ENCODE data around the gene IRF5. TPM values are rescaled to one million over a fixed set of nuclear protein-coding genes. Genes with fewer than 3 reads are reported as not detected.

IRF5 gene
- total RNA-seq, 1 experiment from 2014 or later: 0.74 TPM

GRCh38 chr7:128902761-128903585 lies 34.8 kb upstream of the IRF5 start:
- H3K79me1 ChIP-seq (ENCODE audit: insufficient read depth, low read depth, low read length, poor library complexity, severe bottlenecking): no peaks in the 10 kb centered on the region
- WGBS (ENCODE audit: extremely low coverage, insufficient read length, low lambda C conversion rate): no CpG with 5 or more reads among the region's 12 CpGs
- H3K27me3 Mint-ChIP-seq (ENCODE audit: low read depth): peaks cover under 1% of the 10 kb centered on the region; the same call in 1 of the 2 replicates

More at GRCh38 chr7:128902761-128903585, 34.8 kb upstream of the IRF5 start:
- H2BK20ac ChIP-seq (ENCODE audit: low read depth, low read length, poor library complexity, severe bottlenecking): no peak overlapping the region
- no peak overlapping the region for H4K5ac ChIP-seq (ENCODE audit: insufficient read length, low read depth, low read length)
- Mint-ChIP-seq H3K9me3 (peaks cover 3 to 11% of the 10 kb centered on the region in 2 experiments), H3K4me1 (peaks cover 3% of the 10 kb centered on the region in 2 experiments; a peak in 3 of 4 replicates), H3K27ac (no peak overlapping the region), H3K4me3 (no peak overlapping the region), H3K36me3 (ENCODE audit: insufficient read depth in 1 of 3, low read depth in 3 of 3) (peaks cover 19 to 25% (median 24%) of the 10 kb centered on the region in 3 experiments)
- H3K27me3 ChIP-seq (ENCODE audit: insufficient read depth, low read length): no peaks in the 10 kb centered on the region
- no peak overlapping the region for H4K8ac ChIP-seq (replicated peaks; ENCODE audit: insufficient read length, low read depth, low read length)
- H3K4me2 ChIP-seq (ENCODE audit: insufficient read depth, insufficient read length, low read length): no peak overlapping the region
- H4K91ac ChIP-seq (ENCODE audit: insufficient read length, low read depth, low read length): no peak overlapping the region
- no peaks in the 10 kb centered on the region for H4K20me1 ChIP-seq (ENCODE audit: control insufficient read depth, insufficient read depth, insufficient read length)
- no peak overlapping the region for H3K27ac ChIP-seq (ENCODE audit: insufficient read length, low read depth, low read length)
- H3K14ac ChIP-seq (ENCODE audit: insufficient read depth, low read length): no peak overlapping the region
- no peak overlapping the region for H3K56ac ChIP-seq (ENCODE audit: insufficient read length, low read depth, low read length)
- no peaks in the 10 kb centered on the region for H3K9me3 ChIP-seq (ENCODE audit: control insufficient read depth, low read depth, low read length)
- H3K9ac ChIP-seq (ENCODE audit: extremely low read depth, insufficient read length, low read length): no peak overlapping the region
- H2BK15ac ChIP-seq (ENCODE audit: low read depth, low read length): no peak overlapping the region
- peak; percentile 16 for DNase-seq
- H3K4me1 ChIP-seq (ENCODE audit: insufficient read depth, low read length): no peaks in the 10 kb centered on the region
- no peak overlapping the region for H3K18ac ChIP-seq (ENCODE audit: insufficient read length, low read depth, low read length)
- no peak overlapping the region for H3T11ph ChIP-seq (ENCODE audit: low read length)
- H3K79me2 ChIP-seq (ENCODE audit: insufficient read depth, low read length): no peaks in the 10 kb centered on the region
- H3K23ac ChIP-seq (ENCODE audit: insufficient read length, low read depth, low read length): no peak overlapping the region
- no peak overlapping the region for H2AFZ ChIP-seq (ENCODE audit: low read length)
- H2AK5ac ChIP-seq (ENCODE audit: insufficient read length, low read length): no peak overlapping the region
- H2BK12ac ChIP-seq (ENCODE audit: insufficient read length, low read depth, low read length): no peak overlapping the region
- H2BK5ac ChIP-seq (ENCODE audit: insufficient read length, low read length): no peak overlapping the region
- TF ChIP-seq, protein P1, sequence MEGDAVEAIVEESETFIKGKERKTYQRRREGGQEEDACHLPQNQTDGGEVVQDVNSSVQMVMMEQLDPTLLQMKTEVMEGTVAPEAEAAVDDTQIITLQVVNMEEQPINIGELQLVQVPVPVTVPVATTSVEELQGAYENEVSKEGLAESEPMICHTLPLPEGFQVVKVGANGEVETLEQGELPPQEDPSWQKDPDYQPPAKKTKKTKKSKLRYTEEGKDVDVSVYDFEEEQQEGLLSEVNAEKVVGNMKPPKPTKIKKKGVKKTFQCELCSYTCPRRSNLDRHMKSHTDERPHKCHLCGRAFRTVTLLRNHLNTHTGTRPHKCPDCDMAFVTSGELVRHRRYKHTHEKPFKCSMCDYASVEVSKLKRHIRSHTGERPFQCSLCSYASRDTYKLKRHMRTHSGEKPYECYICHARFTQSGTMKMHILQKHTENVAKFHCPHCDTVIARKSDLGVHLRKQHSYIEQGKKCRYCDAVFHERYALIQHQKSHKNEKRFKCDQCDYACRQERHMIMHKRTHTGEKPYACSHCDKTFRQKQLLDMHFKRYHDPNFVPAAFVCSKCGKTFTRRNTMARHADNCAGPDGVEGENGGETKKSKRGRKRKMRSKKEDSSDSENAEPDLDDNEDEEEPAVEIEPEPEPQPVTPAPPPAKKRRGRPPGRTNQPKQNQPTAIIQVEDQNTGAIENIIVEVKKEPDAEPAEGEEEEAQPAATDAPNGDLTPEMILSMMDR (conservative IDR thresholded peaks at IDR 0.05): no peak
- H2BK120ac ChIP-seq (ENCODE audit: low read depth, low read length, poor library complexity, severe bottlenecking): no peak overlapping the region
- no peak overlapping the region for H3K4ac ChIP-seq (ENCODE audit: low read depth, low read length)
- H3K23me2 ChIP-seq (ENCODE audit: insufficient read length, low read depth, low read length, poor library complexity, severe bottlenecking): no peaks in the 10 kb centered on the region

All from H9 (cell line).